Brain pericyte (primary cell): ENCODE results near the gene NEURL1.
"Not testable (repeated sequence)": the region's sequence is repeated elsewhere in the genome, so short reads cannot be mapped to it uniquely, and the experiment has no call there.

Source experiments
- DNase-seq: peaks from one replicate; pipeline ENCODE4 v3.0.0-alpha.2; 2012; ENCODE audit warnings: low read depth, low spot score

The NEURL1 gene

DNA sequence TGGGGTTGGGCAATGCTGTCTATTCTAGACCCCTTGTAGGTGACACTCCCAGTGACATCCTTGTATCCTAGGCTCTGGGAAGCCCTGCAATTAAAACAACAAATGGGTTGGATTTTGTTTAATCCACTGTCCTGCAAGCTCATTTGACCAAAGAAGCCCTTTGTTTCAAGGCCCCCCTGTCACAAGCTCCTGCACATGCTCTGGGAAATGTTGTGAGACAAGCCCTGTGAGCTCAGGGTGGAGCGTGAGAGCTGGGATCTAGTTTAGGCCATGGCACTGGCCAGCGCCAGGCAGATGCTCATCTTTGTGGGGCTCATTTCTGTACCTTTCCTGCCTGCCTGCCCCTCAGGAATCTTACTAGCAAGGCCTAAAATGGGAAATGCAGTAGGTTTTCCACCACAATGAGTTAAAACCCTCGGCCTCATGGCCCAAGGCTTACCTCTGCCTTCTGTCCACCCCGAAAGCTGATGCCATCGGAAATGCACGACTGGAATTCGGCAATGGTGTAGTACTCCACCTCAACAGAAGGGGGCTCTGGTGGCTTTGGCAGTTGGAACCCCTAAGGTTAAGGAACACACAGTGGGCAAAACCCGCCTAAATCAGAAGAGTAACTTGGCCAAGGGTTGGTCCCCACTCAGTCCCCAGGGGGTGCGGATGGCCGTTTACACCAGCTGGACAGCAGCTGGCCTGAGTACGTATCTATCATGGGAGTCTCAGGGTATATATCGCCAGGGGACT, 112.0 kb downstream of the NEURL1 start:
- no peak for DNase-seq

DNA sequence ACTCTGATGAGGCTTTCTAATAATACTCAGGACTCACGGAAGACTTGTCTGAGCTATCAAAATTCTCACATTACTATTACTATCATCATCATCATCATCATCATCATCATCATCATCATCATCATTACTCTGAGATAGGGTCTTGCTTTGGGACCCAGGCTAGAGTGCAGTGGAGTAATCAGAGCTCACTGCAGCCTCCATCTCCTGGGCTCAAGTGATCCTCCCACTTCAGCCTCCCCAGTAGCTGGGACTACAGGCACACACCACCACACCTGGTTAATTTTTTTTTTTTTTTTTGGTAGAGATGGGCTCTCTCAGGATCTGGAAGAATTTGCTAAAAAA, 112.6 kb downstream of the NEURL1 start:
- not testable (repeated sequence) for DNase-seq

DNA sequence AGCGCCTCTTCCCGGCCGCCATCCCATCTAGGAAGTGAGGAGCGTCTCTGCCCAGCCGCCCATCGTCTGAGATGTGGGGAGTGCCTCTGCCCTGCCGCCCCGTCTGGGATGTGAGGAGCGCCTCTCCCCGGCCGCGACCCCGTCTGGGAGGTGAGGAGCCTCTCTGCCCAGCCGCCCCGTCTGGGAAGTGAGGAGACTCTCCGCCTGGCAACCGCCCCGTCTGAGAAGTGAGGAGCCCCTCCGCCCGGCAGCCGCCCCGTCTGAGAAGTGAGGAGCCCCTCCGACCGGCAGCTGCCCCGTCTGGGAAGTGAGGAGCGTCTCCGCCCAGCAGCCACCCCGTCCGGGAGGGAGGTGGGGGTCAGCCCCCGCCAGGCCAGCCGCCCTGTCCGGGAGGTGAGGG, 113.5 kb downstream of the NEURL1 start:
- not testable (repeated sequence) for DNase-seq

DNA sequence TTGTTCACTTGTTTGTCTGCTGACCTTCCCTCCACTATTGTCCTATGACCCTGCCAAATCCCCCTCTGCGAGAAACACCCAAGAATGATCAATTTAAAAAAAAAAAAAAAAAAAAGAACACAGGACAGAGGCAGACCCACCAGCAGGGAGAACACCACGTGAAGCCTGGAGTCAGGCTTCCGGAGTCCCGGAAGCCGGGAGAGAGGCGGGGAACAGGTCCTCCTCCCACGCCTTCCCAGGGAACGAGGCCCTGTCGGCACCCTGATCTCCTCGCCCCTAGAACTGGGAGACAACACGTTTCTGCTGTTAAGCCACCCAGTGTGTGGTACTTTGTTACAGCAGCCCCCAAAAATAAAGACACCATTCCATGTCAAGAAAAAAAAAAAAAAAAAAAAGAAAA, 114.6 kb downstream of the NEURL1 start:
- not testable (repeated sequence) for DNase-seq

DNA sequence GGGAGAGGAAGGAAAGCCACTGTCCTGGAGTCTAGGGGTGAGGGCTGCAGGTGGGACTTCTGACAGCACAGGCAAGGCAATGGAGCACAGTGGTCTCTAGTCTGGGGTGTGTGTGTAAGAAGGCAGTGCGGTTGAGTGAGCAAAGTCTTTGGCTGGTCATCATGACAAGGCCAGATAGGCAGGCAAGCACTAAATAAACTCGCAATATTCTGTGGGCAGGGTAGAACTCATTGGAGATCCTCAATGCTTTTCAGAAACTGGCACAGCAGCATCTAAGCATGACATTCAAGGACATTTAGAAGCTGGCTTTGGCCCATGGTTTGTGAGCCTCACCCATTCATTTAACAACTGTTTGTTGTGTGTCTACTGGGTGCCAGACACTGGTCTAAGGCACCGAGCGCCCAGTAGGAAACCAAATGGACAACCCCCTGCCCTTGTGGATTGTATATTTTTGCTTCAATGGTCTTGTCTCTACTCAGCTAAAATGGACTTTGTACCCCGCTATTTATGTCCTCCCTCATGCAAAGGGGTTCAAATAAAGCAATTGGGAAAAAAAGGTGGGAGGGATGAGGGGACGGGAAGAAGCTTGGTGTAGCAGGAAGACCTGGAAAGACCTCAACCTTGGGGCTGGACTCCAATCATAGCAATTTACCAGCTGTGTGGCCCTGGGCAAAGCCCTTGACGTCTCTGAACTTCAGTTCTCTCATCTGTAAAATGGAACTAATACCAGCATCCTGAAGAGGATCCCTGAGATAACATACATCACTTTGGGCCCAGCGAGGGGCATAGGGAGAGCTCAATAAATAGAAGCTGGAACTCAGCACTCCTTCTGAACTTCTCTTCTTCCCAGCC, 116.0 kb downstream of the NEURL1 start:
- no peak for DNase-seq

DNA sequence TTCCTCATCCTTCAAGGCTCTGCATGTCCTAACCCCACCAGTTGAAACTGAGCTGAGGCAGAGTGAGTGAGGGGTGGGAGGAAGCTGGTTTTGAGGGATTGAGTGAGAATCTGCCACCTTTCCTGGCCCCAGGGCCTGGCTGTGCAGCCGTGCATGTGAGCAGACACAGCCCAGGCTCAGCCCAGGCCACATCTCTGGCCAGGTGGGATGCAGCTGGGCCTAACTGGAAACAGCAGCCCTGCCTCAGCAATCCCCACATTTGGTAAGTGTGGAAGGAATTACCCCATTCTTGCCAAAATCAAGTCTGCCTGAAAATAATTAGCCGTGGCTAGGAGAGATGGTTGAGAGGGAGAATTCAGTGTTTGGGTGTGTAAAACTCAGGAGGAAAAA, 116.6 kb downstream of the NEURL1 start:
- DNase-seq = no peak

DNA sequence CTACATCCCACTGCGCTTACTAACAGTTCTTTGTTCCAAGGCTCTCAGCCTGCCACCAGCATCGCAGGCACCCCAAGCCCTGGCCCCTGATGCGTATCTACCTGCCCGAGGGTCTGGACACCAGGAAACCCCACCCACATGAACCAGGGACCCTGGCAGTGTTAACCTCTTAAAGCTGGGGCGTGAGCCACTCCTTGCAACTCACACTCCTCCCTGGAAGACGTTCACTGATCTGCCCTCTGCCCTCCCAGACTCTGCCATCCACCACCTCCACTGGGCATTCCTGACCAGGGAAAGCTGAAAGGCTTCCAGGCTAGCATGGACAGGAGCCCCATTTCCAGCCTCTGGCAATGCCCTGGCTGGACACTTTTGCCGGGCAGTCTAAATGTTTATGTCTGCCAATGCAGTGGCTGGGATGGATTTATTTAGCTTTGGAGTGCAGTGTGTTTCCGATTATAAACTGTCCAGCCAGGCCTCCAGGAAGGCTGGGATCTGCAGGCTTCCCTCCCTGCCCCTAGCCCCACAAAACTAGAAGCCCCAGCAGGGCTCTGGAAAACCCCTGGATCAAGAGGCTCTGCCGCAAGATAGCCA, 117.5 kb downstream of the NEURL1 start:
- no peak for DNase-seq

DNA sequence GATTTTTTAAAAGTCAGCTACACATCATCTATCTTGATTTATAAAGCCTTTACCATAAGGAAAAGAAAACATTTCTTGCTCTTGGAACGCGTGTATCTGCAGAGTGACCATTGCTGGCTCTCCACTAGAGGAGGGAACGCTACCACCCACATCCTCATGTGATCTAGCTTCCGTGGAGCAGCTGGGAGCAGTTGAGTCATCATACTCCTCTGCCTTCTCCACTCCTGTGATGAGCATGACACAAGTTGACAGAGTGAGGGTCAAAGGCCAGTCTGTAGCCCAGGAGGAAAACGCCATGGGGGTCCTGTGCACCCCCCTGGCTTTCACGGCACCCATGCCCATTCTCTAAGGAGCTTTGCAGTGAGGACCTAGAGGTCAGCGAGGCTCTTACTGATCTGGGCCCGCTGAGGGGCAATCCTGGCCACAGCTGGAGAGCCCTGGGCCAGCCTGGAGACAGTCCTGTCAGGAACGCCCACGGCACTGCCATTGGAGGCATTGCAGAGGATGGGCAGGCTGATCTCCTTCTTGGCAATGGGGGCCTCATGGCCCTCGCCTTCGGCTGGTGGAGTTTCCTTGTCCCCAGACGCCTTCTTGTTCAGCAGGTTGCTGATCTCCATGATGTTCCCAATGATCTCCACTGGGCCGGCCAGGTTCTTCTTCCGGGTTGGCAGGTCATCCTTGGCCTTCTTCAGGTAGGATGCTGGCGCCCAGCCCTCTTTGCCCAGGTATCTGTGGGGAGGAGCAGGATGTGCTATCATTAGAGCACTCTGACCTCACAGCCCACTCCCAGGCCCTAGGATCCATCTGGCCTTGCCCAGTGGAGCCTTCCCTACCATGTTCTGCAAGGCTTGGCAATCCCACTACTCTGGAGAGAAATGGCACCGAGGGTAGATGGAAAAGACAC, 119.2 kb downstream of the NEURL1 start:
- peak; percentile 48 for DNase-seq

DNA sequence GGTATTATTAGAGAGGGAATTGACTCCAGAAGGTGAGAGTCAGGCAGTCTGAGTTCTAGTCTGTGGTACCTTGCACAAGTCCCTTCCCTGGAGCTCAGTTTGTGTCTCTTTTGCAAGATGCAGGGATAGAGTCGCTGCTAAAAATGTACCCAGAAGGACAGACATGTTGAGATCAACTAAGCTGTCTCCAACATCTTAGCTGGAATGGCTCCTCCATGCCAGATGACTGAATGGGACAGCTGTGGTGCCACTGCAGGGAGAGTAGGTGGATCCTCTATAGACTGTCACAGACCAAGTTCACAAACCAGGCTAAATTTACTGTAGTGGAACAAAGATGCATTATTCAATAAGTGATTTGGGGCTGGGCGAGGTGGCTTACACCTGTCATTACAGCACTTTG, 120.1 kb downstream of the NEURL1 start:
- no peak for DNase-seq

DNA sequence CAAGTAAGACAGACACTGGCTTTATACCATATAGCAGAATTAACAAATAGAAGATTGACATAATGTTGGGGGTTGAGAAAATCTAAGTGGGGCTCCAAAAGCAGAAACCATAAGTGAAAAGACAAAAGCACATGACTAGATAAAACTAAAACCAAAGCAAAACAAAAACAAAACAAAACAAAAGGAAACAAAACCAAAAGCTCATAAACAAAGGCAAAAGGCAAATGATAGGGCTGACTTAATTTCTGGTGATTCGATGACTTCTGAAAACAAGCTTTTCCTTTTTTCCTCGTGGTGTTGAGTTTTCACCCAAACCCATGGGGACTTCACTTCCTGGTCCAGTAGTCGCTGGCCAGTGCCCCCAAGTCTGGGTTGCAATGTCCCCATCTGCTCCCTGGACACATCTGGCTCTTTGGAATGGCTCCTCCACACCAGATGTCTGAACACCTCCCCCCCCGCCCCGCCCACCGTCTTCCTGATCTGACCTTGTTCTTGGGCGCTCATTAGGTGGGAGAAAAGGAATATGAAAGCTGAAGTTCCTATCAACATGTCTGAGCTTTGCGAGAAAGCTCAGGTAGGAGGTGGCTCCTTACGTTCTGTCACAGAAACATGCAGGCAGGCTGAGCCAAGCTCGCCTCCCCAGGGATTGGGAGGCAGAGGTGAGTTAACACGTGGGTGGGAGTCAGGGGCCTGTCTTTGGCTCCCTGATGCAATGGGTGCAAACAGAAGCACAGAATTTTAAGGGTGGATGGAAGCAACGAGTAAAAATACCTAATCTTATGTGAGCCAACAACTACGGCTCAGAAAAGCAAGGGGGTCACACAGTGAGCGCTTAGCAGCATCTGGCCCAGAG, 121.0 kb downstream of the NEURL1 start:
- DNase-seq = no peak

DNA sequence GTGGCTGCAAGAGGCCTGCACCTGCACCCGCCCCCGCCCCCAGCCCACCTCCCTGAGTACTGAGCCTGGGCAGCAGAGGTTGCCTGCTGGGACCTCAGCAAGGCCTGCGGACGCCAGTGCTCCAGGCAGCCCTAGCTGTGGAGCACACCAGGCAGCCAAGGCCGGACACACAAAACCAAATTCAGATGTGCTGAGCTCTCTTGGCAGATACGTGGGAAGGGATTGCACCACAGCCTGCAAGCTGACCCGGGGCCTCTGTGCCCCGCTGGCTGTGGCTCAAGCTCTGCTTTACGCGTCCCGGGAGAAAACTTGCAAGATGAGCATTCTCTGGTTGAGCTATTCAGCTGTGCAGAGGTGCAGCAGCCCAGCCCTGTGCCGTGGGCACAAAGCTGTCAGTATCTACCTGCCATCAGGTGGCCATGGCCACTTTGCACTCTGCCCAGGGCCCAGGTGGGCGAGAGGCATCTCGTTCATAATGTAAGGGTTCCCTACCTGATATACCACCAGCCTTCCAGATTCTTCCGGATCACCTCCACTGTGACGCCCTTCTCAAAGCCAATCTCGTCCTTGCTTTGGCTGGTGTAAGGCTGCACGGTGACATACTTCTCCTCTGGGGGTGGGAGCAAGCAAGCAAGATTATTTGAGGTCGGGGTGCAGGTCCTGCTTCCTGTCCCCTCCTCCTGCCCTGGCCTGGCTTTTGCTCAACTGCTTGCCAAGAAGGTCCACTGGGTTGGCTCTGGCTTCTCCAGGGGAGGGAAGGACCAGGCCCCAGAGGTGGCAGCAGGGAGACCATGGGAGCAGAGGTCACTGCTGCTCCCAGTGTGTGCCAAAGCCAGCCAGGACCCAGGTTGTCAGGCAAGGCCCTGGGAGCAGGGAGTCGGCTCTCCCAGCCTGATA, 123.4 kb downstream of the NEURL1 start:
- DNase-seq = peak; percentile 73

DNA sequence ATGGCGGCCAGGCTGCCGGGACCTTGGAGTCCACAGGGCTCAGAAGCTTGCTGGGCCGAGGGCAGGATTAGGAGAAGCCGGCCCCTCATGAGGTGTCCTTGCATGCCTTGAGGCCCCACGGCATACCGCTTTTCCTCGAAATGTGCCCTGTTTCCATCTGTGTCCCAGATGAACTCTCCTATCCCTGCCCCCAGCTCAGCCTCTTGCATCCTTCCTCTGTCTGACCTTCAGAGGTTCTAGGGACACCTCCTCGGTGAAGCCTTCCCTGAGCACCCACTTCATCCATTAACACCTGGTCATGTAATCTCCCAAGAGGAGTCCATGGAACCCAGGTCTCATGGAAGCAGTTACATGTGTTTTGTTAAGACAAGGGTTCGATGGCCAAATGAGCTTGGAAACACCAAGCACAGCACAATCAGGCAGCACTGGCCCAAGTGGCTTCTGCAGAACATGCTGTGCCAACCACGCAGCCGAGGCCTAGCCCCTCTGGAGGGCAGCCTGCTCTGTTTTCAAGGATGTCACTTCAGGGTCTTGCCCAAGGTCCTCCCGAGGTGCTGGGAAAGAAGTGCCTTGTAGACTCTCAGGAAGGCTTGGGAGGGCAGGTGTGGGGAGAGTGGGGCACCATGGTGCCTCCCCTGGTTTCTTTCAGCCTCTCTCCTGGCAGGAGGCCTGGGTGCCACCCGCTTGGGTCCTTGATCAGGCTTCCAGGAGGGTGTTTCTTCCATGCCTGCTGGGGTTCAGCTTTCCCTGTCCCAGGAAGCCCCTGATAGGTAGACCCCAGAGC, 124.3 kb downstream of the NEURL1 start:
- DNase-seq = no peak

DNA sequence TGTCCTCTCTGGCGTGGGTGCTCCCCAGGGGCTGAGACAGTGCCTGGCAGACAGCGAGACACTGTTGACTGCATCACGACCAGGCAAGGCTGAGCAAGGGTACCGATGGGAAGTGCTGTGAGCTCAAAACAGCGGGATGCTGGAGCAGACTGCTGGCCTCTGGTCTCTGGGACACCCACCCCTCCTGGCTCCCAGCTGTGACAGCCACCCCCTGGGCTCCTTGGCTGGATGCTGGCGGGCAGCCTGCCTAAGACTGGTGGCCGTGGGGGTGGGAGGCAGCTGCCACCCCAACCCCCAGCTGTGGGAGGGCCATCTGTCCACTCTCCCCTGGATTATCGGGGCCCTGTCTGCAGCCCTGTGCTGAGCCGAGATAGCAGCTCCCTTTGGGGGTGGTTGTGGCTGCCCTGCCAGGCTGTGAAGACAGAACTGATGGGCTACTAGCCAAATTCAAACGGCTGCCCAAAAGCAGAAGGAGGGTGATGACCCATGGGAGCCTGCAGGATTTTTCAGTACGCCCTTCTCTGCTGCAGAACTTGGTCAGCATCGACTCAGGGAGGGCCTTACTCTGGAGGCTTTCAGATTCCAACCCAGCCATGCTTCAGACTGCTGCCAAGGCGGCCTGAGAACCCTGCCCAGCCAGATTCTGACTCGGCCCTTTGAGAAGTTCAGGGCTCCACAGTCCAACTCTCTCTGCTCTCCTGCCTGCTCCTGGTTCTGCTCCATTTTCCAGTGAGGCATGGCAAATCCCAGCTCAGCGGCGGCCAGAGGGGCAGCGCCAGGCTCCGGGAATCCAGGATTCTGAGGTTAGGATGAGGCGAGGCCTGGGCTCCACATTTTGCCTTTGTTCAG, 125.3 kb downstream of the NEURL1 start:
- no peak for DNase-seq

DNA sequence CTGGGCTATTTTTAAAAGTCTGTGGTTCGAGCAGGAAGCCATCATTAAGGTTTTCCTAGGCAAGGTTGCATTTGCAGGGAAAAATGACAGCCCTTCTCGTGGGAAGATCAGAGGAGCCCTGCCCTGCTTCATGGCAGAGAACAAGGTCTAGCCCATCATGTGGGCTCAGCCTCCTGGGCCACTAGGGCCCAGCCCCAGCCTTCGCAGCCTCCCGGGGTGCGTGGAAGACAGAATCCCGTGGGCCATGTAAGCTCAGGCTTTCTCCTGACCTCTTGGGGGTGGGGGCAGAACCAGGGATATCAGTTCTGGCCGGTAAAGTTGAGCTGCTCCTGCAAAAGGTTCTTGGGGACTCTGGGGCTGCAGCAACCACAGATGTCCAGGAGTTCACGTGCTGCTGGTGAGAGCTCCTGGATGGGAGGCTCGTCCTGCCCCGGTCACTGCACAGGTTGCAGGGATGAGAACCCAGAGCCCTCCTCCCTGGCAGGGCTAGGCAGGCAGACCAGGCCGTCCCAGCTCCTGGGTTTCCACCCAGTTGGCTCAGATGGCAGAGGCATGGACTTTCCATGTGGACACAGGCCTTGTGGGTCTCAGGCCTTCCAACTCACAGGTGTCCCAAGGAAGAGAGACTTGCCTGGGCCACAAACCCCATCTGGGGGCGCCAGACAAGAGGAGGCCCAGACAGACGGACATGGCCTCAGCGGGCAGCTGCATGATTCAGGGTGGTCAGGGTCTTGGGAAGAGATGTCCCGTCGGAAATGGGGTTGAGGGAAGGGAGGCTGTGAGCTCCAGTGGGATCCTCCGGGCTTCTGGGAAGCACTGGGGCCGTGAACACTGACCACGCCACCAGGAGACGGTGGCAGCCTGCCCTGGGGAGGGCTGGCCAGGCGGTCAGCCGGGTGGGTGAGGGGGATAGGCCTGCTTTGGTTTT, 126.2 kb downstream of the NEURL1 start:
- no peak for DNase-seq

DNA sequence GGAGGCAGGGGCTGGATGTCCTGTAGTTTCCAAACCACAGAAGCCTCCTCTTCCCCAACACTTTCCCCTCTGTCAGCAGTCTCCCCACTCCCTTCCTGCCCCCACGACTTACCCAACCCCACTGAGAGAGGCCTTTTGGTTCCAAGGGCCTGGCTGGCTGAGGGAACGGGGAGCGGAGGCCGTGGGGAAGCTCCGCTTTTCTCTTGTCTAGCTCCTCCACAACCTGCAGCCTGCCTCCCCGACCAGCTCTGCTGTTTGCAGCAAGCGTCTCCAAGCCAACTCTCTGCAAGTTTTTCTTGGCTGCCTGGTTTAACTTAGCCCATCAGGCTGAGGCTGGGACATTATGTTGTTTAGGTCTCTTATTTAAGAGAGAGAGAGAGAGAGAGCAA, 126.8 kb downstream of the NEURL1 start:
- no peak for DNase-seq

DNA sequence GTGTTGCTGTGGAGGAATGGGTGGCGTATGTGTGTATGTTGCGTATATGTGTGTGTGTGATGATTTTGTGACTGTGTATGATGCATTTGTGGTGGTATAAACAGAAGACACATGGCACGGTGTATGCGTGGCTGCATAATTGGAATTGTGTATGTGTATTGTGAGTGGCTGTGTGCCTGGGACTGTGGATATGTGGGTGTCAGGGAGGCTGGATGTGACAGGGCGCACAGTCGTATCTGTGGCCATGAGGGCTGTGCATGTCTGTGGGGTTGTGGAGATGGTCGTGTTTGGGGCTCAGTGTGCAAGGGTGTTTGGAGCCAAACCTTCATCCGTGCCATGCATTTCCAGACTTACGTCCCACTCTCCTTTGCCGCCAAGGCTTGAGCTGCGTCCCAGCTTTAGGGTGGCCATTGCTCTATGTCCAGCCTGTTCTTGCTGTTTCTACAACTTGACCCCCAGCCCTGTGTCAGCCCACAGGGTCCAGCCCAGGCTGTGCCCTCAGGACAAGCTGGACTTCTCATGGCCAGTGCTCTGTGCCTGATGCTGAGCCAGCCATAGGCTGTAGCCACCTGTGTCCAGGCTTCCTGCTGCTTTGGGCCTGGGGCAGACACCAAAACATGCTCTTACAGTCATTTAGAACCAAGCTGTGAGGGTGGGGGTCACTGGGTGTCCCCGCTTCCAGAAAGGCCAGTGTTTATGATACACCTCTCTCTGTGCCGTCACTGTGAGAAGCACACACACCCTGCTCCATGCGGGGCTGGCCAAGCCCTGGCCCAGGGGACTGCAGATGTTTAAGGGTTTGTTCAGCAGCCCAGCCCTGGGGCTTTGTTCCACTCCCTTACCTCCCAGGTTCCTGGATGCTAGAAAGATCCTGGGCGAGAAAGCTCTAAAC, 127.6 kb downstream of the NEURL1 start:
- DNase-seq = no peak
